Esophagus squamous epithelium (tissue), 4 donors: Measurements from ENCODE around the gene APC.

ENCODE experiments used
- POLR2A ChIP-seq, 4 donors: fragments of 450-650 bp; IDR thresholded peaks; one replicate each; pipeline ENCODE4 v1.6.1; 2017; ENCODE audit warnings: antibody characterized with exemption in 4 of 4, mild to moderate bottlenecking in 4 of 4, moderate library complexity in 3 of 4
- TF ChIP-seq, protein P1 (sequence below), 6 experiments: fragments of 450-650 bp in 4 of 6; fragments of 200-600 bp in 2 of 6; sonication (generic) in 2 of 6; IDR thresholded peaks; one replicate each; pipeline ENCODE4 v1.5.1; 2016 to 2019; ENCODE audit warnings: antibody characterized with exemption in 6 of 6, mild to moderate bottlenecking in 4 of 6, moderate library complexity in 4 of 6

DNA sequence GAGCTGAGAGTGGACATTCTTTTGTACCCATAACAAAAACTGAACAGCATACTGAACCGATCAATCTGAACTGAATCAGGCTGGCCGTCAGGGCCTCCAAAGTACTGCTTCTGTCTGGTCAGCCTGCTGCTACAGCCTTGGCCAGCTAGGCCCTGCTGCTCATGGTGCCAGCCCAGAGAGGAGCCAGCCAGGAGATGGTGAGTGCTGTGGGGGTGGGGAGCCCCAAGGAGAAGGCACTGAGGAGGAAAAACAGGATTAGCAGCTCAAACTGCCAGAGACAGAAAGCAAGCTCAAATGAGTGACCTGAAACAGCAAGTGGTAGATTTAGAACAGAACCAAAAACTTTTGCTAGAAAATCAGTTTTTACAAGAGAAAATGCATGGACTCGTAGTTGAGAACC, 147.3 kb downstream of the APC start:
- TF ChIP-seq, protein P1, sequence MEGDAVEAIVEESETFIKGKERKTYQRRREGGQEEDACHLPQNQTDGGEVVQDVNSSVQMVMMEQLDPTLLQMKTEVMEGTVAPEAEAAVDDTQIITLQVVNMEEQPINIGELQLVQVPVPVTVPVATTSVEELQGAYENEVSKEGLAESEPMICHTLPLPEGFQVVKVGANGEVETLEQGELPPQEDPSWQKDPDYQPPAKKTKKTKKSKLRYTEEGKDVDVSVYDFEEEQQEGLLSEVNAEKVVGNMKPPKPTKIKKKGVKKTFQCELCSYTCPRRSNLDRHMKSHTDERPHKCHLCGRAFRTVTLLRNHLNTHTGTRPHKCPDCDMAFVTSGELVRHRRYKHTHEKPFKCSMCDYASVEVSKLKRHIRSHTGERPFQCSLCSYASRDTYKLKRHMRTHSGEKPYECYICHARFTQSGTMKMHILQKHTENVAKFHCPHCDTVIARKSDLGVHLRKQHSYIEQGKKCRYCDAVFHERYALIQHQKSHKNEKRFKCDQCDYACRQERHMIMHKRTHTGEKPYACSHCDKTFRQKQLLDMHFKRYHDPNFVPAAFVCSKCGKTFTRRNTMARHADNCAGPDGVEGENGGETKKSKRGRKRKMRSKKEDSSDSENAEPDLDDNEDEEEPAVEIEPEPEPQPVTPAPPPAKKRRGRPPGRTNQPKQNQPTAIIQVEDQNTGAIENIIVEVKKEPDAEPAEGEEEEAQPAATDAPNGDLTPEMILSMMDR (IDR thresholded peaks at IDR 0.05), result no peak
- TF ChIP-seq POLR2A (IDR thresholded peaks at IDR 0.05), result no peak
